GM12878 (cell line): ENCODE data around the gene YBX2. TPM values are rescaled to one million over a fixed set of nuclear protein-coding genes. Genes with fewer than 3 reads are reported as not detected.
A peak's percentile ranks its signal among the peaks of the same experiment; 100 is the strongest.

Experiments used
- BCL11A ChIP-seq: IDR thresholded peaks from 2 replicates; pipeline ENCODE4 v1.6.1; 2011; ENCODE audit warnings: low read depth, low read length
- CEBPB ChIP-seq, 2 experiments: fragments of 150-350 bp in 1 of 2; IDR thresholded peaks; 2 replicates each; pipeline ENCODE4 v1.6.1; 2012 to 2014; ENCODE audit warnings: low read depth in 2 of 2, low read length in 2 of 2, borderline replicate concordance in 1 of 2, inconsistent platforms in 1 of 2
- EED ChIP-seq: sonication (generic); IDR thresholded peaks from 2 replicates; pipeline ENCODE4 v1.6.1; 2016; ENCODE audit warnings: antibody characterized with exemption, low read depth
- ETV6 ChIP-seq, 2 experiments: fragments of 450-650 bp in 1 of 2; IDR thresholded peaks in 1 of 2; conservative IDR thresholded peaks in 1 of 2; 2 replicates each; pipeline ENCODE4 v1.6.1; 2014; ENCODE audit warnings: antibody characterized with exemption in 1 of 2, borderline replicate concordance in 1 of 2, low read depth in 1 of 2, mild to moderate bottlenecking in 1 of 2, moderate library complexity in 1 of 2
- FOXK2 ChIP-seq: fragments of 450-650 bp; IDR thresholded peaks from 2 replicates; pipeline ENCODE4 v1.6.1; 2017; ENCODE audit warnings: mild to moderate bottlenecking, moderate library complexity
- IKZF2 ChIP-seq, 2 experiments: fragments of 450-650 bp; IDR thresholded peaks; 2 replicates each; pipeline ENCODE4 v1.6.1; 2017; ENCODE audit warnings: mild to moderate bottlenecking in 2 of 2, moderate library complexity in 2 of 2
- NR2C2 ChIP-seq: IDR thresholded peaks from 2 replicates; pipeline ENCODE4 v1.6.1; 2011; ENCODE audit warnings: borderline replicate concordance, low read depth; ENCODE audit not compliant: control insufficient read depth, insufficient read length
- NR2F1 ChIP-seq: fragments of 450-650 bp; conservative IDR thresholded peaks from 2 replicates; pipeline ENCODE4 v1.6.1; 2017; ENCODE audit warnings: mild to moderate bottlenecking
- POLR2A ChIP-seq: IDR thresholded peaks from 2 replicates; pipeline ENCODE4 v1.6.1; 2011; ENCODE audit warnings: low read depth, mild to moderate bottlenecking, low read length
- POLR2AphosphoS5 ChIP-seq: IDR thresholded peaks from 2 replicates; pipeline ENCODE4 v1.6.1; 2011; ENCODE audit warnings: mild to moderate bottlenecking, low read length, inconsistent platforms
- SMAD1 ChIP-seq: fragments of 450-650 bp; IDR thresholded peaks from 2 replicates; pipeline ENCODE4 v1.6.1; 2018; ENCODE audit warnings: mild to moderate bottlenecking, low read depth; ENCODE audit not compliant: partially characterized antibody
- SMC3 ChIP-seq: IDR thresholded peaks from 2 replicates; pipeline ENCODE4 v1.6.1; 2011; ENCODE audit warnings: low read length, improper control_type of control experiment, borderline replicate concordance
- SPI1 ChIP-seq: IDR thresholded peaks from 2 replicates; pipeline ENCODE4 v1.6.1; 2011; ENCODE audit warnings: low read depth, mild to moderate bottlenecking, low read length, moderate library complexity, borderline replicate concordance; ENCODE audit not compliant: insufficient read depth
- SUPT20H ChIP-seq: IDR thresholded peaks from 2 replicates; pipeline ENCODE4 v1.6.1; 2011; ENCODE audit warnings: low read depth, mild to moderate bottlenecking, low read length, moderate library complexity, borderline replicate concordance; ENCODE audit not compliant: control insufficient read depth
- ZNF622 ChIP-seq: fragments of 450-650 bp; IDR thresholded peaks from 2 replicates; pipeline ENCODE4 v1.6.1; 2017; ENCODE audit warnings: mild to moderate bottlenecking, inconsistent platforms
- ZZZ3 ChIP-seq: IDR thresholded peaks from 2 replicates; pipeline ENCODE4 v1.6.1; 2011; ENCODE audit warnings: low read depth; ENCODE audit not compliant: control insufficient read depth, insufficient read length
- polyA plus RNA-seq, 11 experiments: library from polyadenylated mRNA; depleted of rRNA in 4 of 11; unstranded in 6 of 11; stranded (reverse) in 5 of 11; fragments of >200 nt; fragmentation: Nextera tagmentation in 4 of 11; fragmentation: Illumina TruSeq in 1 of 11; extraction: Ambion mirVana in 4 of 11; extraction: Trizol in 1 of 11; gene quantifications; 1 replicate in 1 of 11; 2 replicates in 10 of 11; pipeline versions ENCODE4 v1.2.1 to v1.2.3, GENCODE V29; 2011 to 2016; ENCODE audit warnings: inconsistent platforms in 2 of 11, missing spikeins in 2 of 11, low read depth in 1 of 11
- total RNA-seq, 4 experiments: library from RNA; depleted of rRNA in 3 of 4; stranded (reverse); fragments of >200 nt in 3 of 4; fragmentation: Illumina TruSeq in 1 of 4; extraction: Trizol in 1 of 4; gene quantifications; 2 replicates each; pipeline versions ENCODE4 v1.2.1 to v1.2.3, GENCODE V29; 2013 to 2021
- TF ChIP-seq, protein P1 (sequence below): fragments of 450-650 bp; formaldehyde crosslinking; IDR thresholded peaks from 2 replicates; pipeline ENCODE4 v1.4.0; 2022; ENCODE audit warnings: mild to moderate bottlenecking, moderate library complexity
- TF ChIP-seq, protein P2 (sequence below): fragments of 450-650 bp; formaldehyde crosslinking; IDR thresholded peaks from 2 replicates; pipeline ENCODE4 v1.5.0; 2022; ENCODE audit warnings: mild to moderate bottlenecking, missing genetic modification characterization
- TF ChIP-seq, protein P3 (sequence below): fragments of 450-650 bp; IDR thresholded peaks from 2 replicates; pipeline ENCODE4 v1.6.1; 2016; ENCODE audit warnings: mild to moderate bottlenecking
- TF ChIP-seq, protein P4 (sequence below): IDR thresholded peaks from 2 replicates; pipeline ENCODE4 v1.6.1; 2011; ENCODE audit warnings: mild to moderate bottlenecking, low read depth, low read length, moderate library complexity; ENCODE audit not compliant: insufficient replicate concordance

The YBX2 gene
- total and polyA plus RNA-seq, 10 of the 15 experiments (the other 5 are each of a cell fraction or from before 2014, with no cell fraction given), result not detected

DNA sequence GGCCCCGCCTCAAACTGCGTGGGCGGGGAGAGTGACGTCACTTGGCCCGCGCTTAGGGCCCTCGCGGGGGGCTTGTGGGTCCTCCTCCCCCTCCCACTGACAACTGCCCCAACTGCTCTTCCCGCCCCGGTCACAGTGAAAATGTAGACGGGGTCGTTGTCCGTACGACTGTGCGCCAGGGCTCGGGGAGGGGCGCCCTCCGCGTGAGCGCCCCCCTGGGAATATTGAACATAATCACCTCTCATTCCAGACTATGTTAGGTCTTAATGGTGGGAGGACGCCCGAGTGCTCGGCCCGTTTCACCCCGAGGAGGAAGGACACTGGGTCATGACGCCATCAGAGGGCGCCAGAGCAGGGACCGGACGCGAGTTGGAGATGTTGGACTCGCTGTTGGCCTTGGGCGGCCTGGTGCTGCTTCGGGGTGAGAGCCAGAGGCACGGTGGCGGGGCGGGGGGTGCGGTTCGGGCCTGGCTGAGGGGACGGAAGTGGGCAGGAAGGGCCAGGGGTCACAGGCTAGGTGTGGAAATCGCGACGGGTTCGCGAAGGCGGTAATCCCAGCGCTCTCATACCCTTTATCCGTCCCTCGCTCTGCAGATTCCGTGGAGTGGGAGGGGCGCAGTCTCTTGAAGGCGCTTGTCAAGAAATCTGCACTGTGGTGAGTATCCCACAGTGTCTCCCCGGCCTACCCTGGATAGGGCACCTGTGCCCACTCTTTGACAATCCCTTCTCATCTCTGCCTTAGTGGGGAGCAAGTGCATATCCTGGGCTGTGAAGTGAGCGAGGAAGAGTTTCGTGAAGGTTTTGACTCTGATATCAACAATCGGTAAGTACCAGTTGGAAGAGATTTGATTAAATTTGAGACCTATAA lies 42.0 kb downstream of the YBX2 start, which contains the start of gene ELP5 (continued):
- TF ChIP-seq, protein P1, sequence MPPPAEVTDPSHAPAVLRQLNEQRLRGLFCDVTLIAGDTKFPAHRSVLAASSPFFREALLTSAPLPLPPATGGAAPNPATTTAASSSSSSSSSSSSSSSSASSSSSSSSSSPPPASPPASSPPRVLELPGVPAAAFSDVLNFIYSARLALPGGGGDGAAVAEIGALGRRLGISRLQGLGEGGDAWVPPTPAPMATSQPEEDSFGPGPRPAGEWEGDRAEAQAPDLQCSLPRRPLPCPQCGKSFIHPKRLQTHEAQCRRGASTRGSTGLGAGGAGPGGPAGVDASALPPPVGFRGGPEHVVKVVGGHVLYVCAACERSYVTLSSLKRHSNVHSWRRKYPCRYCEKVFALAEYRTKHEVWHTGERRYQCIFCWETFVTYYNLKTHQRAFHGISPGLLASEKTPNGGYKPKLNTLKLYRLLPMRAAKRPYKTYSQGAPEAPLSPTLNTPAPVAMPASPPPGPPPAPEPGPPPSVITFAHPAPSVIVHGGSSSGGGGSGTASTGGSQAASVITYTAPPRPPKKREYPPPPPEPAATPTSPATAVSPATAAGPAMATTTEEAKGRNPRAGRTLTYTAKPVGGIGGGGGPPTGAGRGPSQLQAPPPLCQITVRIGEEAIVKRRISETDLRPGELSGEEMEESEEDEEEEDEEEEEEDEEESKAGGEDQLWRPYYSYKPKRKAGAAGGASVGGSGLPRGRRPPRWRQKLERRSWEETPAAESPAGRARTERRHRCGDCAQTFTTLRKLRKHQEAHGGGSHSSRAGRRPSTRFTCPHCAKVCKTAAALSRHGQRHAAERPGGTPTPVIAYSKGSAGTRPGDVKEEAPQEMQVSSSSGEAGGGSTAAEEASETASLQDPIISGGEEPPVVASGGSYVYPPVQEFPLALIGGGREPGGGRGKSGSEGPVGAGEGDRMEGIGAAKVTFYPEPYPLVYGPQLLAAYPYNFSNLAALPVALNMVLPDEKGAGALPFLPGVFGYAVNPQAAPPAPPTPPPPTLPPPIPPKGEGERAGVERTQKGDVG (CRISPR knock-in tag), result no peak
- TF ChIP-seq SMAD1, result peak; percentile 36
- TF ChIP-seq BCL11A, result no peak
- TF ChIP-seq SMC3, result no peak
- TF ChIP-seq FOXK2, result no peak
- no peak for TF ChIP-seq ETV6 (conservative IDR thresholded peaks at IDR 0.05 in 1 of 2, IDR thresholded peaks at IDR 0.05 in 1 of 2; ENCODE audit: borderline replicate concordance in 1 of 2, low read depth in 1 of 2)
- peak; percentile 85 for TF ChIP-seq NR2F1
- TF ChIP-seq IKZF2 (IDR thresholded peaks at IDR 0.05), result no peak; a peak in 2 of 4 replicates
- no peak for TF ChIP-seq SUPT20H
- TF ChIP-seq, protein P2, sequence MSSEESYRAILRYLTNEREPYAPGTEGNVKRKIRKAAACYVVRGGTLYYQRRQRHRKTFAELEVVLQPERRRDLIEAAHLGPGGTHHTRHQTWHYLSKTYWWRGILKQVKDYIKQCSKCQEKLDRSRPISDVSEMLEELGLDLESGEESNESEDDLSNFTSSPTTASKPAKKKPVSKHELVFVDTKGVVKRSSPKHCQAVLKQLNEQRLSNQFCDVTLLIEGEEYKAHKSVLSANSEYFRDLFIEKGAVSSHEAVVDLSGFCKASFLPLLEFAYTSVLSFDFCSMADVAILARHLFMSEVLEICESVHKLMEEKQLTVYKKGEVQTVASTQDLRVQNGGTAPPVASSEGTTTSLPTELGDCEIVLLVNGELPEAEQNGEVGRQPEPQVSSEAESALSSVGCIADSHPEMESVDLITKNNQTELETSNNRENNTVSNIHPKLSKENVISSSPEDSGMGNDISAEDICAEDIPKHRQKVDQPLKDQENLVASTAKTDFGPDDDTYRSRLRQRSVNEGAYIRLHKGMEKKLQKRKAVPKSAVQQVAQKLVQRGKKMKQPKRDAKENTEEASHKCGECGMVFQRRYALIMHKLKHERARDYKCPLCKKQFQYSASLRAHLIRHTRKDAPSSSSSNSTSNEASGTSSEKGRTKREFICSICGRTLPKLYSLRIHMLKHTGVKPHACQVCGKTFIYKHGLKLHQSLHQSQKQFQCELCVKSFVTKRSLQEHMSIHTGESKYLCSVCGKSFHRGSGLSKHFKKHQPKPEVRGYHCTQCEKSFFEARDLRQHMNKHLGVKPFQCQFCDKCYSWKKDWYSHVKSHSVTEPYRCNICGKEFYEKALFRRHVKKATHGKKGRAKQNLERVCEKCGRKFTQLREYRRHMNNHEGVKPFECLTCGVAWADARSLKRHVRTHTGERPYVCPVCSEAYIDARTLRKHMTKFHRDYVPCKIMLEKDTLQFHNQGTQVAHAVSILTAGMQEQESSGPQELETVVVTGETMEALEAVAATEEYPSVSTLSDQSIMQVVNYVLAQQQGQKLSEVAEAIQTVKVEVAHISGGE (CRISPR knock-in tag), result no peak
- TF ChIP-seq SPI1, result peak; percentile 8; the same call in 1 of the 2 replicates
- TF ChIP-seq CEBPB (IDR thresholded peaks at IDR 0.05; ENCODE audit: borderline replicate concordance in 1 of 2, low read depth in 2 of 2, low read length in 2 of 2), result no peak
- TF ChIP-seq, protein P3, sequence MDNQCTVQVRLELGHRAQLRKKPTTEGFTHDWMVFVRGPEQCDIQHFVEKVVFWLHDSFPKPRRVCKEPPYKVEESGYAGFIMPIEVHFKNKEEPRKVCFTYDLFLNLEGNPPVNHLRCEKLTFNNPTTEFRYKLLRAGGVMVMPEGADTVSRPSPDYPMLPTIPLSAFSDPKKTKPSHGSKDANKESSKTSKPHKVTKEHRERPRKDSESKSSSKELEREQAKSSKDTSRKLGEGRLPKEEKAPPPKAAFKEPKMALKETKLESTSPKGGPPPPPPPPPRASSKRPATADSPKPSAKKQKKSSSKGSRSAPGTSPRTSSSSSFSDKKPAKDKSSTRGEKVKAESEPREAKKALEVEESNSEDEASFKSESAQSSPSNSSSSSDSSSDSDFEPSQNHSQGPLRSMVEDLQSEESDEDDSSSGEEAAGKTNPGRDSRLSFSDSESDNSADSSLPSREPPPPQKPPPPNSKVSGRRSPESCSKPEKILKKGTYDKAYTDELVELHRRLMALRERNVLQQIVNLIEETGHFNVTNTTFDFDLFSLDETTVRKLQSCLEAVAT, result peak; percentile 79
- TF ChIP-seq NR2C2, result no peak
- TF ChIP-seq POLR2A, result peak; percentile 98
- TF ChIP-seq ZZZ3, result no peak
- peak; percentile 85 for TF ChIP-seq POLR2AphosphoS5
- TF ChIP-seq ZNF622, result no peak
- TF ChIP-seq, protein P4, sequence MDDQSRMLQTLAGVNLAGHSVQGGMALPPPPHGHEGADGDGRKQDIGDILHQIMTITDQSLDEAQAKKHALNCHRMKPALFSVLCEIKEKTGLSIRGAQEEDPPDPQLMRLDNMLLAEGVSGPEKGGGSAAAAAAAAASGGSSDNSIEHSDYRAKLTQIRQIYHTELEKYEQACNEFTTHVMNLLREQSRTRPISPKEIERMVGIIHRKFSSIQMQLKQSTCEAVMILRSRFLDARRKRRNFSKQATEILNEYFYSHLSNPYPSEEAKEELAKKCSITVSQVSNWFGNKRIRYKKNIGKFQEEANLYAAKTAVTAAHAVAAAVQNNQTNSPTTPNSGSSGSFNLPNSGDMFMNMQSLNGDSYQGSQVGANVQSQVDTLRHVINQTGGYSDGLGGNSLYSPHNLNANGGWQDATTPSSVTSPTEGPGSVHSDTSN, result no peak
- 0 out of 2 replicates have a peak, but pooled peaks have one; percentile 14 for TF ChIP-seq EED
